ENCODE data around the gene S100PBP.

S100PBP gene

GRCh38 chr1:32867151-32867550 lies 49.7 kb downstream of the S100PBP start:
- Mint-ChIP-seq H3K27ac (no peak overlapping the region), H3K4me1 (ENCODE audit: low read depth) (peaks cover 16% of the 10 kb centered on the region)

GRCh38 chr1:32867671-32868070 lies 50.2 kb downstream of the S100PBP start:
- peaks cover 22% of the 10 kb centered on the region for H3K27me3 Mint-ChIP-seq
- H3K27ac Mint-ChIP-seq: no peak overlapping the region
- H3K36me3 Mint-ChIP-seq: peaks cover 19% of the 10 kb centered on the region
- H3K4me1 Mint-ChIP-seq (ENCODE audit: low read depth): peaks cover 18% of the 10 kb centered on the region
- H3K9me3 Mint-ChIP-seq (ENCODE audit: low read depth): no peaks in the 10 kb centered on the region
- H3K4me3 Mint-ChIP-seq: no peak overlapping the region

More at GRCh38 chr1:32867151-32867550, 49.7 kb downstream of the S100PBP start:
- Mint-ChIP-seq H3K4me3 (no peak overlapping the region), H3K27me3 (peaks cover 21% of the 10 kb centered on the region), H3K36me3 (peaks cover 22% of the 10 kb centered on the region), H3K9me3 (ENCODE audit: low read depth) (no peaks in the 10 kb centered on the region)

- H3K4me3 Mint-ChIP-seq: no peak overlapping the region
- no peaks in the 10 kb centered on the region for H3K9me3 Mint-ChIP-seq (ENCODE audit: low read depth)
- peaks cover 17% of the 10 kb centered on the region for H3K36me3 Mint-ChIP-seq
- H3K27me3 Mint-ChIP-seq: peaks cover 24% of the 10 kb centered on the region
- no peak overlapping the region for H3K27ac Mint-ChIP-seq
- H3K4me1 Mint-ChIP-seq (ENCODE audit: low read depth): peaks cover 19% of the 10 kb centered on the region
Observed at GRCh38 chr1:32868085-32868484, 50.6 kb downstream of the S100PBP start.

GRCh38 chr1:32868806-32869455 lies 51.5 kb downstream of the S100PBP start:
- peak overlapping the region; percentile 62 for H3K4me3 Mint-ChIP-seq
- no peak overlapping the region for H3K27ac Mint-ChIP-seq
- peaks cover 17% of the 10 kb centered on the region for H3K36me3 Mint-ChIP-seq
- peaks cover 24% of the 10 kb centered on the region for H3K27me3 Mint-ChIP-seq
- no peaks in the 10 kb centered on the region for H3K9me3 Mint-ChIP-seq (ENCODE audit: low read depth)
- peaks cover 19% of the 10 kb centered on the region for H3K4me1 Mint-ChIP-seq (ENCODE audit: low read depth)

GRCh38 chr1:32869923-32870614 lies 52.6 kb downstream of the S100PBP start:
- peaks cover 13% of the 10 kb centered on the region for H3K36me3 Mint-ChIP-seq
- H3K27ac Mint-ChIP-seq: peak overlapping the region; percentile 34
- no peaks in the 10 kb centered on the region for H3K9me3 Mint-ChIP-seq (ENCODE audit: low read depth)
- H3K27me3 Mint-ChIP-seq: peaks cover 28% of the 10 kb centered on the region
- H3K4me3 Mint-ChIP-seq: peak overlapping the region; percentile 62
- H3K4me1 Mint-ChIP-seq (ENCODE audit: low read depth): peaks cover 19% of the 10 kb centered on the region

- Mint-ChIP-seq H3K27ac (peak within 1 kb of the TSS; percentile 34), H3K36me3 (peaks cover 16% of the 10 kb centered on the region), H3K9me3 (ENCODE audit: low read depth) (no peaks in the 10 kb centered on the region), H3K4me1 (ENCODE audit: low read depth) (peaks cover 20% of the 10 kb centered on the region), H3K27me3 (peaks cover 35% of the 10 kb centered on the region), H3K4me3 (peak within 1 kb of the TSS; percentile 77)
Observed at GRCh38 chr1:32870615-32871363, 53.3 kb downstream of the S100PBP start, which contains the start of gene FNDC5. Gene FNDC5, minus strand, starts transcription at chr1:32870912.

- Mint-ChIP-seq H3K4me3 (peak overlapping the region; percentile 77), H3K4me1 (ENCODE audit: low read depth) (peaks cover 21% of the 10 kb centered on the region), H3K27me3 (peaks cover 36% of the 10 kb centered on the region), H3K36me3 (peaks cover 12% of the 10 kb centered on the region), H3K9me3 (ENCODE audit: low read depth) (no peaks in the 10 kb centered on the region), H3K27ac (no peak overlapping the region)
Observed at GRCh38 chr1:32871364-32872191, 54.1 kb downstream of the S100PBP start.

GRCh38 chr1:32872192-32872460 lies 54.7 kb downstream of the S100PBP start:
- Mint-ChIP-seq H3K27ac (no peak overlapping the region), H3K9me3 (ENCODE audit: low read depth) (no peaks in the 10 kb centered on the region), H3K4me1 (ENCODE audit: low read depth) (peaks cover 21% of the 10 kb centered on the region), H3K4me3 (no peak overlapping the region), H3K27me3 (peaks cover 36% of the 10 kb centered on the region), H3K36me3 (peaks cover 11% of the 10 kb centered on the region)

GRCh38 chr1:32873484-32873883 lies 56.0 kb downstream of the S100PBP start:
- H3K27me3 Mint-ChIP-seq: peaks cover 39% of the 10 kb centered on the region
- H3K36me3 Mint-ChIP-seq: peaks cover 6% of the 10 kb centered on the region
- H3K4me3 Mint-ChIP-seq: no peak overlapping the region
- H3K9me3 Mint-ChIP-seq (ENCODE audit: low read depth): no peaks in the 10 kb centered on the region
- H3K27ac Mint-ChIP-seq: no peak overlapping the region
- H3K4me1 Mint-ChIP-seq (ENCODE audit: low read depth): peaks cover 21% of the 10 kb centered on the region

- Mint-ChIP-seq H3K4me1 (ENCODE audit: low read depth) (peaks cover 15% of the 10 kb centered on the region), H3K9me3 (ENCODE audit: low read depth) (no peaks in the 10 kb centered on the region), H3K27me3 (peaks cover 29% of the 10 kb centered on the region), H3K4me3 (no peak overlapping the region), H3K27ac (no peak overlapping the region), H3K36me3 (peaks cover 3% of the 10 kb centered on the region)
Observed at GRCh38 chr1:32874860-32875752, 57.7 kb downstream of the S100PBP start.

GRCh38 chr1:32876341-32877210 lies 59.1 kb downstream of the S100PBP start:
- Mint-ChIP-seq H3K36me3 (peaks cover 3% of the 10 kb centered on the region), H3K27me3 (peaks cover 22% of the 10 kb centered on the region), H3K9me3 (ENCODE audit: low read depth) (no peaks in the 10 kb centered on the region), H3K27ac (no peak overlapping the region), H3K4me1 (ENCODE audit: low read depth) (peaks cover 7% of the 10 kb centered on the region), H3K4me3 (no peak overlapping the region)

GRCh38 chr1:32877211-32878110 lies 60.0 kb downstream of the S100PBP start:
- Mint-ChIP-seq H3K4me3 (no peak overlapping the region), H3K27me3 (peaks cover 17% of the 10 kb centered on the region), H3K36me3 (peaks cover 3% of the 10 kb centered on the region)

More at GRCh38 chr1:32877211-32878110, 60.0 kb downstream of the S100PBP start:
- Mint-ChIP-seq H3K27ac (no peak overlapping the region), H3K9me3 (ENCODE audit: low read depth) (no peaks in the 10 kb centered on the region), H3K4me1 (ENCODE audit: low read depth) (peaks cover 5% of the 10 kb centered on the region)
